ENCODE results near the gene HUS1B. TPM values are rescaled to one million over a fixed set of nuclear protein-coding genes. Genes with fewer than 3 reads are reported as not detected.
"Not testable (repeated sequence)": the region's sequence is repeated elsewhere in the genome, so short reads cannot be mapped to it uniquely, and the experiment has no call there.

HUS1B gene
- total RNA-seq, 6 experiments from 2014 or later: 0.21 to 0.34 (median 0.28) TPM; not detected in 2

DNA sequence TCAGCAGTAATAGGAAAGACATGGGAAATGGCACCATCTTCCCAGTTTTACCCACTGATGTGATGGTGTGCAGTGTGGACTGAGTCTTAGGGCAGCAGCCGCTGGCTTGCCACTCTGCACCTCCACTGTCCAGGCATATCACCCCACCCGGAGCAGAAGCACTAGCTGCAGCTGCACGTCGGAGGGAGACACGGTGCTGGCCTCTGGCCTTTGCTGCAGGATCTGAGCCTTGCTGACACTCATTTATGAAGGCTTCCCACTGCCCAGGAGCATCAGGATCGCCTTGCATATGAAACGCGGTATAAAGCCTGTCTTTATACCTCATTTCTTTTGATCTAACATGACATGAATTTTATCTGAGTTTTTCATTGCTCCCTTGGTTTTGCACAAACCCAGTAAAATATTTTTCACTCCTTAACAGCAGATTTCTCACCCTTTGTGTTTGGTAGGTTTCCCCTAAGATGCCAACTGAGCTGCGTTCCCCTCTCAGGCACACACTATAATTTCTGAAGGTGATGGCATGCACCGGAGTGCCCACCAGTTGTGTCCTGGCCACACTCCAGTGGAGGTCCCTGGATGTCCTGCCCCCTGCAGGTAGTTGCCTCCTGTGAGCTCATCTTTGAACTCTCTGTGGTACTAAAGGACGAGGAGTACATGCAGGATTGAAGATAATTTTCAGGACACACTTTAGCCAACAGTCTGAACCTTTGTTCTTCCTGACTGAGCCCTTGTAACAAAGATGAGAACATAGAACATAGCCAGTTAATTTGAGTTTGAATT is 45.0 kb upstream of the HUS1B start:
- H3K9me3 Mint-ChIP-seq: no peaks in the 10 kb centered on the region
- peaks cover 6% of the 10 kb centered on the region for H3K27me3 Mint-ChIP-seq (ENCODE audit: insufficient read depth)
- no peak overlapping the region for H3K27ac Mint-ChIP-seq
- H3K4me1 Mint-ChIP-seq (ENCODE audit: low read depth): peaks cover 29% of the 10 kb centered on the region
- no peaks in the 10 kb centered on the region for H3K36me3 Mint-ChIP-seq (ENCODE audit: low read depth)
- TF ChIP-seq, protein P1, sequence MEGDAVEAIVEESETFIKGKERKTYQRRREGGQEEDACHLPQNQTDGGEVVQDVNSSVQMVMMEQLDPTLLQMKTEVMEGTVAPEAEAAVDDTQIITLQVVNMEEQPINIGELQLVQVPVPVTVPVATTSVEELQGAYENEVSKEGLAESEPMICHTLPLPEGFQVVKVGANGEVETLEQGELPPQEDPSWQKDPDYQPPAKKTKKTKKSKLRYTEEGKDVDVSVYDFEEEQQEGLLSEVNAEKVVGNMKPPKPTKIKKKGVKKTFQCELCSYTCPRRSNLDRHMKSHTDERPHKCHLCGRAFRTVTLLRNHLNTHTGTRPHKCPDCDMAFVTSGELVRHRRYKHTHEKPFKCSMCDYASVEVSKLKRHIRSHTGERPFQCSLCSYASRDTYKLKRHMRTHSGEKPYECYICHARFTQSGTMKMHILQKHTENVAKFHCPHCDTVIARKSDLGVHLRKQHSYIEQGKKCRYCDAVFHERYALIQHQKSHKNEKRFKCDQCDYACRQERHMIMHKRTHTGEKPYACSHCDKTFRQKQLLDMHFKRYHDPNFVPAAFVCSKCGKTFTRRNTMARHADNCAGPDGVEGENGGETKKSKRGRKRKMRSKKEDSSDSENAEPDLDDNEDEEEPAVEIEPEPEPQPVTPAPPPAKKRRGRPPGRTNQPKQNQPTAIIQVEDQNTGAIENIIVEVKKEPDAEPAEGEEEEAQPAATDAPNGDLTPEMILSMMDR (IDR thresholded peaks at IDR 0.05): peak; percentile 40
- no peak for DNase-seq
- H3K4me3 Mint-ChIP-seq: no peak overlapping the region

DNA sequence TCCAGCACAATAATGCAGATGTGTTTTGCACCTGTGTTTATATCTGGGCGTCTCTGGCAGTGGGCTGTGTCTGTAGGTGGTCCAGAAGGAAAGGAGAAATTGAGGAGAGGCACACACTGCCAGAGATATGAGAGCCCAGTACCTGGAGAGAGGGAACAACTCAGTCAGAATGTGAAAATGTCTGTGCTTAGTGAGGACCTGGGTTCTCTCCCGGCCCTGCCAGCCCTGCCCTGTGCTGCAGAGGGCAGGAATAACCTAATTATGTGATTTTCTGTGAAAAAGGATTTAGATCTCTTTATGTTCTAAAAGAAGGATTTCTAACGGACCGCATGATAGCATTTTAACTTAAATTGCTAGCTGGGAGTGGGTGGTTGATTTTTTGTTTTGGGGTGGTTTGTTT is 44.3 kb upstream of the HUS1B start:
- Mint-ChIP-seq H3K27ac (no peak overlapping the region), H3K4me3 (no peak overlapping the region), H3K4me1 (ENCODE audit: low read depth) (peaks cover 25% of the 10 kb centered on the region), H3K36me3 (ENCODE audit: low read depth) (no peaks in the 10 kb centered on the region), H3K27me3 (ENCODE audit: insufficient read depth) (peaks cover 6% of the 10 kb centered on the region), H3K9me3 (no peaks in the 10 kb centered on the region)
- TF ChIP-seq, protein P1 (IDR thresholded peaks at IDR 0.05): no peak
- DNase-seq: no peak

DNA sequence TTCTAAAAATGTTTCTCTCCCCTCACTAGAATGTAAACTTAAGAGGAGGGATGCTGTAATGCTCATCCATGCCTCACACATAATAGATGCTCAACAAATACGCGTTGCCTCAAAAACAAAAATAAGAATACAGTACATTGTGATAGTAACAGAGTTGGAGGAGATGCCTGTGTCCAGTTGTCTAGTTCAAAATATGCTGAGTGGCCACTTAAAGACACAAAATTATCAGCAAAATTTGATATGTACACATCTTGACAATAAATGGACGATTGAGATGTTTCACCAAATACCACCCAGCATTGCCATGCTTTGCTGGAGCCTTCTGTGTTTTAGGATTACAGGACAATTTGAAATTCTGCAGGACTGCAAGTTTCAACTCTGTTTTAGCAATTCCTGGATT is 43.6 kb upstream of the HUS1B start:
- TF ChIP-seq, protein P1 (IDR thresholded peaks at IDR 0.05): no peak
- H3K4me1 Mint-ChIP-seq (ENCODE audit: low read depth): peaks cover 22% of the 10 kb centered on the region
- H3K4me3 Mint-ChIP-seq: no peak overlapping the region
- no peak for DNase-seq
- H3K27me3 Mint-ChIP-seq (ENCODE audit: insufficient read depth): peaks cover 6% of the 10 kb centered on the region
- H3K36me3 Mint-ChIP-seq (ENCODE audit: low read depth): no peaks in the 10 kb centered on the region
- H3K9me3 Mint-ChIP-seq: no peaks in the 10 kb centered on the region
- H3K27ac Mint-ChIP-seq: no peak overlapping the region

DNA sequence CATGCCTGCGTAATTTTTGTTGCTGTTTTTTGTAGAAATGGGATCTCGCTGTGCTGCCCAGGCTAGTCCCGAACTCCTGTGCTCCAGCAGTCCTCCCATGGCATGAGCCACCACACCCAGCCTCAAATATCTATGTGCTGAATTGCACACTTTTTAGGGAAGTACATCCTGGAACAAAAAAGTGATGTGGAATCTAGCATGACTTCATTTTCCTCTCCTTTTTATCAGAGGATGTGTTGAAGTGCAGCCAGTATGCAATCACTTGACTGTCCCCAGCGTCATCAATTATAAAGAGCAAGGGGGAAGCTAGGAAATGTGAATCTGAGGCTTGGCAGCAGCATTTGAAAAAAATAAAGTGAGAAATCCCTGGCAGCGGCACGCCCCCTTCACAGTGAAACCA is 42.4 kb upstream of the HUS1B start:
- Mint-ChIP-seq H3K27ac (no peak overlapping the region), H3K4me3 (no peak overlapping the region), H3K4me1 (ENCODE audit: low read depth) (peaks cover 18% of the 10 kb centered on the region), H3K36me3 (ENCODE audit: low read depth) (peaks cover 5% of the 10 kb centered on the region; the same call in 1 of the 2 replicates), H3K9me3 (no peaks in the 10 kb centered on the region), H3K27me3 (ENCODE audit: insufficient read depth) (peaks cover 6% of the 10 kb centered on the region)
- no peak for DNase-seq
- TF ChIP-seq, protein P1 (IDR thresholded peaks at IDR 0.05): no peak

DNA sequence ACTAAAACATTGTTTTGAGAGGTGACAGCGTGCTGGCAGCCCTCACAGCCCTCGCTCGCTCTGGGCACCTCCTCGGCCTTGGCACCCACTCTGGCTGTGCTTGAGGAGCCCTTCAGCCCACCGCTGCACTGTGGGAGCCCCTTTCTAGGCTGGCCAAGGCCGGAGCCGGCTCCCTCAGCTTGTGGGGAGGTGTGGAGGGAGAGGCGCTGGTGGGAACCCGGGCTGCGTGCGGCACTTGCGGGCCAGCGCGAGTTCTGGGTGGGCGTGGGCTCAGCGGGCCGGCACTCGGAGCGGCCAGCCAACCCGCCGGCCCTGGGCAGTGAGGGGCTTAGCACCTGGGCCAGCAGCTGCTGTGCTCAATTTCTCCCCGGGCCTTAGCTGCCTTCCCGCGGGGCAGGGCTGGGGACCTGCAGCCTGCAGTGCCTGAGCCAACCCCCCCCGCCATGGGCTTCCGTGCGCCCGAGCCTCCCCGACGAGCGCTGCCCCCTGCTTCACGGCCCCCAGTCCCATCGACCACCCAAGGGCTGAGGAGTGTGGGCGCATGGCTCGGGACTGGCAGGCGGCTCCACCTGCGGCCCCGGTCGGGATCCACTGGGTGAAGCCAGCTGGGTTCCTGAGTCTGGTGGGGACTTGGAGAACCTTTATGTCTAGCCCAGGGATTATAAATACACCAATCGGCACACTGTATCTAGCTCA is 37.7 kb upstream of the HUS1B start:
- not testable (repeated sequence) for DNase-seq; H3K27me3 Mint-ChIP-seq (ENCODE audit: insufficient read depth); H3K36me3 Mint-ChIP-seq (ENCODE audit: low read depth); H3K27ac Mint-ChIP-seq; H3K4me3 Mint-ChIP-seq; H3K9me3 Mint-ChIP-seq
- peaks cover 25% of the 10 kb centered on the region for H3K4me1 Mint-ChIP-seq (ENCODE audit: low read depth)

DNA sequence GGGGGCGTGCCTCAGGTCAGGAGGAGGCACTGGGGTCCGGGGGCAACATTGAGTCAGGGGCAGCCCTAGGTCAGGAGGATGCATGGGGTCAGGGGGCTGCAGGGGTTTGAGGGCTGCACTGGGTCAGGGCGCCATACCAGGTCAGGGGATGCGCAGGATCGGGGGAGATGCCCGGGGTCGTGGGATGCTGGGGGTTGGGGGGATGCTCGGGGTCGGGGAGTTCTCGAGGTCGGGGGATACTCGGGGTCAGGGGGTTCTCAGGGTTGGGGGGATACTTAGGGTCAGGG is 36.8 kb upstream of the HUS1B start:
- Mint-ChIP-seq H3K27me3 (ENCODE audit: insufficient read depth) (peaks cover 4% of the 10 kb centered on the region), H3K4me1 (ENCODE audit: low read depth) (peaks cover 20% of the 10 kb centered on the region), H3K36me3 (ENCODE audit: low read depth) (peaks cover 5% of the 10 kb centered on the region; the same call in 1 of the 2 replicates), H3K27ac (no peak overlapping the region), H3K9me3 (no peaks in the 10 kb centered on the region), H3K4me3 (peak overlapping the region; percentile 92)
- TF ChIP-seq, protein P1 (IDR thresholded peaks at IDR 0.05): no peak
- no peak for DNase-seq

Measured in HFFc6 (cell line).